WTC11 (cell line): ENCODE measurements around the gene TPK1.

Experiments
- ARID4B ChIP-seq: sonication (generic); formaldehyde crosslinking; IDR thresholded peaks from 2 replicates; pipeline ENCODE4 v1.8.0; 2023; ENCODE audit warnings: missing genetic modification reagents, mild to moderate bottlenecking, borderline replicate concordance
- ATF3 ChIP-seq: sonication (generic); formaldehyde crosslinking; conservative IDR thresholded peaks from 2 replicates; pipeline ENCODE4 v1.8.1; 2022; ENCODE audit warnings: mild to moderate bottlenecking, missing genetic modification reagents
- CTCF ChIP-seq: fragments of 200-600 bp; IDR thresholded peaks from 2 replicates; pipeline ENCODE4 v1.8.0; 2022; ENCODE audit warnings: antibody characterized with exemption
- E2F4 ChIP-seq: sonication (generic); formaldehyde crosslinking; IDR thresholded peaks from 2 replicates; pipeline ENCODE4 v1.8.1; 2022; ENCODE audit warnings: low read depth, mild to moderate bottlenecking, moderate library complexity, missing genetic modification reagents, borderline replicate concordance
- ESRRA ChIP-seq: sonication (generic); formaldehyde crosslinking; IDR thresholded peaks from 2 replicates; pipeline ENCODE4 v1.8.1; 2022; ENCODE audit warnings: mild to moderate bottlenecking, missing genetic modification reagents, borderline replicate concordance
- FOXK1 ChIP-seq: sonication (generic); formaldehyde crosslinking; IDR thresholded peaks from 2 replicates; pipeline ENCODE4 v1.8.0; 2022; ENCODE audit warnings: mild to moderate bottlenecking, moderate library complexity, missing genetic modification reagents
- IRF1 ChIP-seq: sonication (generic); formaldehyde crosslinking; IDR thresholded peaks from 2 replicates; pipeline ENCODE4 v1.8.0; 2023; ENCODE audit warnings: missing genetic modification reagents
- STAT6 ChIP-seq: sonication (generic); formaldehyde crosslinking; conservative IDR thresholded peaks from 2 replicates; pipeline ENCODE4 v1.8.1; 2023; ENCODE audit warnings: mild to moderate bottlenecking, low read depth, missing genetic modification reagents, moderate library complexity
- USF2 ChIP-seq: sonication (generic); formaldehyde crosslinking; IDR thresholded peaks from 2 replicates; pipeline ENCODE4 v1.8.1; 2023; ENCODE audit warnings: mild to moderate bottlenecking, missing genetic modification reagents, moderate library complexity

- no peak for TF ChIP-seq STAT6 (CRISPR knock-in tag)
- no peak for TF ChIP-seq CTCF
- TF ChIP-seq IRF1 (CRISPR knock-in tag): no peak
- TF ChIP-seq ESRRA (CRISPR knock-in tag): no peak
- TF ChIP-seq USF2: no peak
- no peak for TF ChIP-seq ARID4B (CRISPR knock-in tag)
- no peak for TF ChIP-seq FOXK1 (CRISPR knock-in tag)
- no peak for TF ChIP-seq ATF3 (CRISPR knock-in tag)
- no peak for TF ChIP-seq E2F4 (CRISPR knock-in tag)
Measured at GRCh38 chr7:144428431-144428830, 407.4 kb downstream of the TPK1 start.
